Measurements from ENCODE around the gene MACROD2. TPM values are rescaled to one million over a fixed set of nuclear protein-coding genes. Genes with fewer than 3 reads are reported as not detected.

MACROD2 gene
- total and polyA plus RNA-seq, 9 donors: 3.7 to 25.5 (median 7.8) TPM

- Histone ChIP-seq H3K9me3 (no peaks in the 10 kb centered on the region), H3K27ac (no peak overlapping the region), H3K27me3 (no peaks in the 10 kb centered on the region), H3K4me1 (ENCODE audit: insufficient read depth) (peaks cover 3% of the 10 kb centered on the region), H3K4me3 (no peak overlapping the region), H3K36me3 (no peaks in the 10 kb centered on the region)
- TF ChIP-seq EP300 (IDR thresholded peaks at IDR 0.05) (no peak), POLR2A (IDR thresholded peaks at IDR 0.05) (no peak), CTCF (IDR thresholded peaks at IDR 0.05) (no peak)
- DNase-seq: no peak
- WGBS, 3 donors: 41 to 47% (median 44%) methylated on average over 9 of the region's 9 CpGs
- intact Hi-C loops (cut with DNase I): loop anchor here in 1 of 4 donors (10.0 kb wide), 1 partner anchor 315 kb away; no protein-coding TSS in a partner anchor
Measured at GRCh38 chr20:16049529-16050093, 2054.3 kb downstream of the MACROD2 start.

GRCh38 chr20:16050366-16050765, 2055.1 kb downstream of the MACROD2 start:
- Histone ChIP-seq H3K27me3 (no peaks in the 10 kb centered on the region), H3K36me3 (no peaks in the 10 kb centered on the region), H3K4me1 (ENCODE audit: insufficient read depth) (peaks cover 3% of the 10 kb centered on the region), H3K4me3 (no peak overlapping the region), H3K9me3 (no peaks in the 10 kb centered on the region), H3K27ac (no peak overlapping the region)
- 34 to 45% (median 38%) methylated on average over 1 of the region's 1 CpG for WGBS, 3 donors
- no peak for TF ChIP-seq CTCF (IDR thresholded peaks at IDR 0.05)
- DNase-seq: no peak
- intact Hi-C loops (cut with DNase I): loop anchor here in 1 of 4 donors (10.0 kb wide), 1 partner anchor 314 kb away; no protein-coding TSS in a partner anchor

- H3K27ac ChIP-seq: no peak overlapping the region
- DNase-seq: no peak
- no peaks in the 10 kb centered on the region for H3K9me3 ChIP-seq
- WGBS, 3 donors: 20 to 23% (median 21%) methylated on average over 1 of the region's 1 CpG
- no peaks in the 10 kb centered on the region for H3K27me3 ChIP-seq
- intact Hi-C loops (cut with DNase I): loop anchor here in 1 of 4 donors (10.0 kb wide), 1 partner anchor 313 kb away; no protein-coding TSS in a partner anchor
- H3K4me1 ChIP-seq (ENCODE audit: insufficient read depth): peaks cover 3% of the 10 kb centered on the region
- H3K4me3 ChIP-seq: no peak overlapping the region
- TF ChIP-seq CTCF (IDR thresholded peaks at IDR 0.05) (no peak), POLR2A (IDR thresholded peaks at IDR 0.05) (no peak), EP300 (IDR thresholded peaks at IDR 0.05) (no peak)
- H3K36me3 ChIP-seq: no peaks in the 10 kb centered on the region
Measured at GRCh38 chr20:16051968-16052367, 2056.7 kb downstream of the MACROD2 start.

GRCh38 chr20:16052456-16052855, 2057.1 kb downstream of the MACROD2 start:
- no peak for DNase-seq
- peaks cover 3% of the 10 kb centered on the region for H3K4me1 ChIP-seq (ENCODE audit: insufficient read depth)
- 85 to 87% (median 87%) methylated on average over 4 of the region's 4 CpGs for WGBS, 3 donors
- no peak overlapping the region for H3K27ac ChIP-seq
- H3K4me3 ChIP-seq: no peak overlapping the region
- H3K36me3 ChIP-seq: no peaks in the 10 kb centered on the region
- H3K27me3 ChIP-seq: no peaks in the 10 kb centered on the region
- TF ChIP-seq CTCF (IDR thresholded peaks at IDR 0.05) (no peak), POLR2A (IDR thresholded peaks at IDR 0.05) (no peak), EP300 (IDR thresholded peaks at IDR 0.05) (no peak)
- intact Hi-C loops (cut with DNase I): loop anchor here in 1 of 4 donors (10.0 kb wide), 1 partner anchor 312 kb away; no protein-coding TSS in a partner anchor
- no peaks in the 10 kb centered on the region for H3K9me3 ChIP-seq

All from ovary (tissue), 9 donors.